ENCODE results near the gene TMEM151B. TPM values are rescaled to one million over a fixed set of nuclear protein-coding genes. Genes with fewer than 3 reads are reported as not detected.
"Not testable (repeated sequence)": the region's sequence is repeated elsewhere in the genome, so short reads cannot be mapped to it uniquely, and the experiment has no call there.

The TMEM151B gene
- total RNA-seq, 4 donors from 2014 or later: 0.11 TPM; not detected in 3

DNA sequence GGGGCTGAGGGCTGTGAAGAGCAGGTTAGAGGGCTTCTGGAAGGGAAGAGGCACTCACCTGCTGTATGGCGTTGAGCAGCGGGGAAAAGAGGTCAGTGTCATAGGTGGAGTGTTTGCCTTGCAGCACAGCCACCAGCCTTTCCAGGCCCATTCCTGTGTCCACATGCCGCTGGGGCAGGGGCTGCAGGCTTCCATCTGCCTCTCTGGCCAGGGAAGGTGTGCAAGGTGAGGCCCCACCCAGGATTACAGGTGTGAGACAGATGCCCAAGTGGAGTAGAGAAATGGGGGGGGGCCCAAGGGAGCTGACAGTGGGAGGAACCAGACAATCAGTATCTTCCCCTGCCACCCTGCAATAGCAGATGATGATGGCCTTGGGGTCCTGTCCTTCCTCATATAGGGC lies 40.0 kb downstream of the TMEM151B start:
- Histone ChIP-seq H3K4me1 (peaks cover 5 to 14% of the 10 kb centered on the region in 2 donors), H3K9me3 (no peaks in the 10 kb centered on the region), H3K27me3 (no peaks in the 10 kb centered on the region), H3K27ac (no peak overlapping the region), H3K4me3 (no peak overlapping the region), H3K36me3 (peaks cover 2 to 52% of the 10 kb centered on the region in 2 donors)
- TF ChIP-seq POLR2A (IDR thresholded peaks at IDR 0.05): no peak
- TF ChIP-seq, protein P1, sequence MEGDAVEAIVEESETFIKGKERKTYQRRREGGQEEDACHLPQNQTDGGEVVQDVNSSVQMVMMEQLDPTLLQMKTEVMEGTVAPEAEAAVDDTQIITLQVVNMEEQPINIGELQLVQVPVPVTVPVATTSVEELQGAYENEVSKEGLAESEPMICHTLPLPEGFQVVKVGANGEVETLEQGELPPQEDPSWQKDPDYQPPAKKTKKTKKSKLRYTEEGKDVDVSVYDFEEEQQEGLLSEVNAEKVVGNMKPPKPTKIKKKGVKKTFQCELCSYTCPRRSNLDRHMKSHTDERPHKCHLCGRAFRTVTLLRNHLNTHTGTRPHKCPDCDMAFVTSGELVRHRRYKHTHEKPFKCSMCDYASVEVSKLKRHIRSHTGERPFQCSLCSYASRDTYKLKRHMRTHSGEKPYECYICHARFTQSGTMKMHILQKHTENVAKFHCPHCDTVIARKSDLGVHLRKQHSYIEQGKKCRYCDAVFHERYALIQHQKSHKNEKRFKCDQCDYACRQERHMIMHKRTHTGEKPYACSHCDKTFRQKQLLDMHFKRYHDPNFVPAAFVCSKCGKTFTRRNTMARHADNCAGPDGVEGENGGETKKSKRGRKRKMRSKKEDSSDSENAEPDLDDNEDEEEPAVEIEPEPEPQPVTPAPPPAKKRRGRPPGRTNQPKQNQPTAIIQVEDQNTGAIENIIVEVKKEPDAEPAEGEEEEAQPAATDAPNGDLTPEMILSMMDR (IDR thresholded peaks at IDR 0.05 in 4 of 5, conservative IDR thresholded peaks at IDR 0.05 in 1 of 5): no peak
- ATAC-seq: no peak
- intact Hi-C loops (cut with DNase I; ENCODE audit: low total_unique reads) (no loop called here), in situ Hi-C loops (cut with MboI; ENCODE audit: low sequenced_read_pairs in 4 of 4) (no loop called here)
- no peak for DNase-seq

DNA sequence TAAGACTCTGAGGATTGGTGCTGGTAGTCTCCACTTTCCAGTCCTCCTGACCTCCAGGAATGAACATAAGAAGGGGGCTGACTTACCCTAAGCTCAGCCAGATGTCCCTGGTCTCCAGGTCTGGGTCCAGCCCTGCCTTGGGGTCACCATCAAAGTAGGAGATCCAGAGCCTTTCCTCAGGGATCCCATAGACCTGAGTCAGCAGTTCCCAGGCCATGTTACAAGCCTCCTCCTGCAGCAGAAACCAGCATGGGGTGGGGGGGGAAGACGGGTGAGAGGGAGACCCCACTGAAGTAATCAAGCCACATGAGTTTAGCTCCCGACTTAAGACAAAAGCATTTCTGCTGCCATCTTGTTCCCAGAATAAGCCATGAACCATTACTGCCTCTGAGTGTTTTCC lies 41.1 kb downstream of the TMEM151B start:
- intact Hi-C loops (cut with DNase I; ENCODE audit: low total_unique reads): no loop called here
- TF ChIP-seq, protein P1 (IDR thresholded peaks at IDR 0.05 in 4 of 5, conservative IDR thresholded peaks at IDR 0.05 in 1 of 5): no peak
- TF ChIP-seq POLR2A (IDR thresholded peaks at IDR 0.05): no peak
- in situ Hi-C loops (cut with MboI; ENCODE audit: low sequenced_read_pairs in 4 of 4): no loop called here
- no peak for DNase-seq
- Histone ChIP-seq H3K27ac (no peak overlapping the region), H3K4me3 (no peak overlapping the region), H3K27me3 (no peaks in the 10 kb centered on the region), H3K9me3 (no peaks in the 10 kb centered on the region), H3K4me1 (peaks cover 5 to 14% of the 10 kb centered on the region in 2 donors), H3K36me3 (peaks cover 2 to 42% of the 10 kb centered on the region in 2 donors)
- ATAC-seq: no peak

DNA sequence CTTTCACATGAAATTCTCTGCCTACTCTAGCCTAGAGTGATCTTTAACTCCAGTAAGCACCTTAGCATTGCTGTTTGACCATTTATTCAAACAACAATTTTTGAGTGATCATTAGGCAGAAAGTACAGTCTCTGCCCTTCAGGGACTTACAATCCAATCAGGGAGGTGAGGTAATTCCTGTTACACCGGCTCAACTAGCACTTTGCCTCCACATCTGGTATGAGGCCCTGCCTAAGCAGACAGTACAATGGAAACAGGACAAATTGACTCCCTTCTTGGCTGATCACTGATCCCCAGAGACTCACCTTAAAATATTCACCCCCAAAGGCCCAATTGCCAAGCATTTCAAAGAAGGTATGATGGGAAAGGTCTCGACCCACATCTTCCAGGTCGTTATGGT lies 41.5 kb downstream of the TMEM151B start:
- Histone ChIP-seq H3K9me3 (no peaks in the 10 kb centered on the region), H3K4me3 (no peak overlapping the region), H3K27me3 (no peaks in the 10 kb centered on the region), H3K36me3 (peaks cover 2 to 37% of the 10 kb centered on the region in 2 donors), H3K27ac (no peak overlapping the region), H3K4me1 (peaks cover 5 to 14% of the 10 kb centered on the region in 2 donors)
- DNase-seq (no peak), ATAC-seq (no peak)
- no peak for TF ChIP-seq POLR2A (IDR thresholded peaks at IDR 0.05)
- TF ChIP-seq, protein P1 (IDR thresholded peaks at IDR 0.05 in 4 of 5, conservative IDR thresholded peaks at IDR 0.05 in 1 of 5): no peak
- intact Hi-C loops (cut with DNase I; ENCODE audit: low total_unique reads) (no loop called here), in situ Hi-C loops (cut with MboI; ENCODE audit: low sequenced_read_pairs in 4 of 4) (no loop called here)

DNA sequence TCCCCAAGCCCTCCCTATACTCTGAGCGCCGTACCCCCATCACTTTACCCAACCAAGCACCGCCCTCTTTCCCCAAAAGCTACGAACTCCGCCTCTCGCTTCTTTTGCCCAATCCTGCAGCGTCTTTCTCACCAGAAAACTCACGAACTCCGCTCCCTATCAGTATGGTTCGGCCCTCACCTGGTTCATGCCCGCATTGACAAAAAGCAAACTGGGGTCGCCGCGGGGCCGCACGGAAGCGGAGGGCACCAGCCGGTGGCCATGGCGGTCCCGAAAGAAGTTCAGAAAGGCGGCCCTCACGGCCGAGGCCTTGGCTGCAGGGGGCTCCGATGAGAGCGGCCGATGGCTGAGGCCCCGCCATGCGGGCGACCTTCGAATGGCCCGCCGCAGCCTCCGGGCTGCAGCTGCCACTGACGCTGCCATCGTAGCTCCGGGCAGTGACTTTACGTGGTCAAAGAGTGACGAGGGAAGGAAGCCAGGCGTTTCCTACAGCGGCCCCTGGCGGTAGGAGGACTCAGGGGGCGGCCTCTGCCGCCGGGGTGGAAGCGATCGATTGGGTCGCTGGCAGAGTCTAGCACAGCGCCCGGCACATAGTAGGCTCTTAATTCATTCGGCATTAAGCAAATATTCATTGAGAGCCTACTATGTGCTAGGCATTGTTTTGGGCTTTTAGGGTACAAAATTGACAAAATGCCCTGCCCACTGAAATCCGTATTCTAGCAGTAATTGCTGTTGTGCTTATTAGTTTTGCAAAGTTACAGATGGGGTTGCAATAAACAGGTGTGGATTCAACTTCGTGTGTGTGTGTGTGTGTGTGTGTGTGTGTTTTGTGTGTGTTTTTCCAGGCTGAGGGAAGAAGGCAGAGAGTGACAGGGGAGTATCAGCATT lies 42.9 kb downstream of the TMEM151B start, which contains the start of gene AARS2:
AARS2 (minus strand) TSS at position 447 of the 888 bp plus-strand sequence; CDS start at position 423, 24 bp downstream.
- TF ChIP-seq POLR2A (IDR thresholded peaks at IDR 0.05): peak; percentile 39 to 42
- TF ChIP-seq, protein P1 (IDR thresholded peaks at IDR 0.05 in 4 of 5, conservative IDR thresholded peaks at IDR 0.05 in 1 of 5): peak; percentile 85 to 98 (median 91)
- DNase-seq (peak; percentile 67 to 80), ATAC-seq (peak; percentile 95 to 98)
- peaks cover 2 to 28% of the 10 kb centered on the region in 2 donors for H3K36me3 ChIP-seq
- H3K4me3 ChIP-seq: peak within 1 kb of the TSS; percentile 72 to 99 (median 89)
- peaks cover 5 to 14% of the 10 kb centered on the region in 2 donors for H3K4me1 ChIP-seq
- H3K27ac ChIP-seq: peak within 1 kb of the TSS; percentile 61 to 79 (median 72)
- no peaks in the 10 kb centered on the region for H3K9me3 ChIP-seq
- H3K27me3 ChIP-seq: peaks cover 0 to under 1% (median 0%) of the 10 kb centered on the region in 3 donors
- intact Hi-C loops (cut with DNase I; ENCODE audit: low total_unique reads) (loop anchor here (1.0 kb wide), 1 partner anchor 74 kb away; the partner anchor contains the start of gene CDC5L), in situ Hi-C loops (cut with MboI; ENCODE audit: low sequenced_read_pairs in 4 of 4) (no loop called here)

DNA sequence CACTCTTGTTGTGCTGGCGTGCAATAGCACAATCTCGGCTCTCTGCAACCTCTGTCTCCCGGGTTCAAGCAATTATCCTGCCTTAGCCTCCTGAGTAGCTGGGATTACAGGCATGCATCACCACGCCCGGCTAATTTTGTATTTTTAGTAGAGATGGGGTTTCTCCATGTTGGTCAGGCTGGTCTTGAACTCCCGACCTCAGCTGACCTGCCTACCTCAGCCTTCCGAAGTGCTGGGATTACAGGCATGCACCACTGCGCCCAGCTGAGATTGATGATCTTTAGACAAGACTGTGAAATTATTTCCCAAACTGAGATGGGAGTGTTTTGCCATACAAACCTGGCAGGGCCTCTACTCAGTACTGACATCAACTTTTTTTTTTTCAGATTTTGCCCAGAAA lies 44.4 kb downstream of the TMEM151B start:
- H3K9me3 ChIP-seq; H3K27ac ChIP-seq; intact Hi-C loops (cut with DNase I; ENCODE audit: low total_unique reads); H3K27me3 ChIP-seq; H3K4me3 ChIP-seq; in situ Hi-C loops (cut with MboI; ENCODE audit: low sequenced_read_pairs in 4 of 4); DNase-seq; ATAC-seq: not testable (repeated sequence)
- H3K4me1 ChIP-seq: peaks cover 5 to 14% of the 10 kb centered on the region in 2 donors
- peaks cover 2 to 17% of the 10 kb centered on the region in 2 donors for H3K36me3 ChIP-seq
